Upper lobe of left lung (tissue), 6 donors: ENCODE results near the gene AKR7A3. TPM values are rescaled to one million over a fixed set of nuclear protein-coding genes. Genes with fewer than 3 reads are reported as not detected.

Experiments
- ATAC-seq, 2 donors: fragments of 200-7000 bp; cut with Tn5 transposase; one replicate each; pipeline ENCODE4 v1.9.1; 2022; ENCODE audit warnings: mild to moderate bottlenecking in 2 of 2, moderate library complexity in 2 of 2; ENCODE audit not compliant: low FRiP score in 2 of 2
- DNase-seq, 2 donors: peaks; one replicate each; pipeline ENCODE4 v3.0.0-alpha.2; 2019 to 2020
- H3K27ac ChIP-seq, 4 donors: fragments of 200-600 bp; sonication (generic); one replicate each; pipeline ENCODE4 v1.5.1; 2016 to 2019
- H3K27me3 ChIP-seq, 4 donors: fragments of 200-600 bp; sonication (generic); one replicate each; pipeline ENCODE4 v1.5.1; 2017 to 2019
- H3K36me3 ChIP-seq, 4 donors: fragments of 200-600 bp; sonication (generic); one replicate each; pipeline ENCODE4 v1.5.1; 2016 to 2019
- H3K4me1 ChIP-seq, 4 donors: fragments of 200-600 bp; sonication (generic); one replicate each; pipeline ENCODE4 v1.5.1; 2018 to 2019
- H3K4me3 ChIP-seq, 4 donors: fragments of 200-600 bp; sonication (generic); one replicate each; pipeline ENCODE4 v1.5.1; 2017 to 2019; ENCODE audit warnings: mild to moderate bottlenecking in 2 of 4, moderate library complexity in 1 of 4
- H3K9me3 ChIP-seq, 4 donors: fragments of 200-600 bp; sonication (generic); one replicate each; pipeline ENCODE4 v1.5.1; 2018 to 2019
- CTCF ChIP-seq, 6 experiments: fragments of 450-650 bp in 4 of 6; fragments of 200-600 bp in 2 of 6; sonication (generic) in 2 of 6; IDR thresholded peaks; one replicate each; pipeline ENCODE4 v1.5.1; 2016 to 2019; ENCODE audit warnings: antibody characterized with exemption in 6 of 6
- EP300 ChIP-seq, 4 donors: sonication (generic); formaldehyde crosslinking; IDR thresholded peaks; one replicate each; pipeline ENCODE4 v1.5.1; 2017; ENCODE audit warnings: antibody characterized with exemption in 4 of 4, control low read depth in 2 of 4
- POLR2A ChIP-seq, 4 donors: fragments of 450-650 bp; IDR thresholded peaks; one replicate each; pipeline ENCODE4 v1.5.1; 2016 to 2017; ENCODE audit warnings: antibody characterized with exemption in 4 of 4, mild to moderate bottlenecking in 2 of 4
- POLR2AphosphoS5 ChIP-seq, 2 donors: sonication (generic); formaldehyde crosslinking; IDR thresholded peaks; one replicate each; pipeline ENCODE4 v1.5.1; 2017; ENCODE audit warnings: antibody characterized with exemption in 2 of 2
- WGBS, 2 donors: methylation state at CpG; one replicate each; pipeline ENCODE4 v1.1.5; 2017 to 2018; 5-methylcytosine and 5-hydroxymethylcytosine counted together
- total RNA-seq, 6 donors: library from RNA; depleted of rRNA in 4 of 6; stranded (reverse); fragments of >200 nt in 4 of 6; gene quantifications; one replicate each; pipeline versions ENCODE4 v1.1.0 to v1.2.1, GENCODE V29; 2016 to 2021
- donor health status: DM: no; HTN: no; CAD: no; lungs with moderate emphysema.
- donor health status: DM: no; HTN: yes; CAD: no; lungs with severe emphysema.

AKR7A3 gene
- total RNA-seq, 6 donors from 2014 or later: 0.91 to 9.4 (median 1.0) TPM; not detected in 1

- no peak for TF ChIP-seq POLR2A (IDR thresholded peaks at IDR 0.05)
- no peak for TF ChIP-seq EP300 (IDR thresholded peaks at IDR 0.05)
- TF ChIP-seq CTCF (IDR thresholded peaks at IDR 0.05): no peak
- TF ChIP-seq POLR2AphosphoS5 (IDR thresholded peaks at IDR 0.05): no peak
- Histone ChIP-seq H3K27me3 (no peaks in the 10 kb centered on the region), H3K27ac (no peak overlapping the region), H3K4me3 (no peak overlapping the region), H3K4me1 (peaks cover 3 to 23% (median 7%) of the 10 kb centered on the region in 4 donors), H3K36me3 (peaks cover 0 to 35% (median 19%) of the 10 kb centered on the region in 4 donors), H3K9me3 (no peaks in the 10 kb centered on the region)
- DNase-seq: no peak
- 82 to 89% methylated on average over 3 of the region's 3 CpGs for whole genome bisulfite sequencing, 2 donors
- no peak for ATAC-seq
Measured at GRCh38 chr1:19319196-19319595, 30.6 kb upstream of the AKR7A3 start.

DNA sequence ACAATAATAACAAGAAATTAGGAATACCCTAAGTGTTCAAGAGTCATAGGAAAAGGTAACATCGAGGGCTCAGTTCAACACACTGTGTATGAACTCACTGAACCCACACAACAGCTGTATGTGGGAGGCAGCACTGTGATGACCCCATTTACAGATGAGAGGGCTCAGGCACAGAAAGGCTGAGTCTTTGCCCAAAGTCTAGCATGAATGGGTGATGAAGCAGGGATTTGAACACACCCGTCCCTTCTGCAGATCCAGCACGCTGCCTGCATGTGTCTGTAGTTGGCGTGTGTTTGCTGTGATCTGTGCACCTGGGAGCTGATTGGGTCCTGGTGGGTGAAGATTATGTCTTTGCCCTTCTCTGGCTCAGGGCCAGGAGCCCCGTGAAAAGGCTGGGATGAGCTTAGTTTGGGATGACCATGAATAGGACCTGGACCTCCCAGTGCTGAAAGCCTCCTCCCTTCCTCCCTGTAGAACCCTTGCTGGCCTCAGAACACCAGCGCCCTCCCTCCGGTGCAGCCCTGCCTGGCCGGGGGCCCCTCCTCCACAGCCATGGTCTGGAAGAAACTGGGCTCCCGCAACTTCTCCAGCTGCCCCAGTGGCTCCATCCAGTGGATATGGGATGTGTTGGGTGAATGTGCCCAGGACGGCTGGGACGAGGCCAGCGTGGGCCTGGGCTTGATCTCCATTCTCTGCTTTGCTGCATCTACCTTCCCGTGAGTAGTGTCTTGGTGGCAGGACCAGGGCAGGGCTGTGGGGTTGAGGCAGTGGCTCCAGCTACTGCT is 28.7 kb upstream of the AKR7A3 start:
- Histone ChIP-seq H3K9me3 (no peaks in the 10 kb centered on the region), H3K36me3 (peaks cover 0 to 22% (median 11%) of the 10 kb centered on the region in 4 donors), H3K27ac (no peak overlapping the region), H3K4me1 (peaks cover 15 to 40% (median 18%) of the 10 kb centered on the region in 4 donors), H3K27me3 (no peaks in the 10 kb centered on the region), H3K4me3 (no peak overlapping the region)
- TF ChIP-seq POLR2AphosphoS5 (IDR thresholded peaks at IDR 0.05) (no peak), CTCF (IDR thresholded peaks at IDR 0.05) (no peak), POLR2A (IDR thresholded peaks at IDR 0.05) (no peak)
- DNase-seq: no peak
- WGBS, 2 donors: 75 to 89% methylated on average over 1 to 13 of the region's 13 CpGs
- no peak for ATAC-seq

DNA sequence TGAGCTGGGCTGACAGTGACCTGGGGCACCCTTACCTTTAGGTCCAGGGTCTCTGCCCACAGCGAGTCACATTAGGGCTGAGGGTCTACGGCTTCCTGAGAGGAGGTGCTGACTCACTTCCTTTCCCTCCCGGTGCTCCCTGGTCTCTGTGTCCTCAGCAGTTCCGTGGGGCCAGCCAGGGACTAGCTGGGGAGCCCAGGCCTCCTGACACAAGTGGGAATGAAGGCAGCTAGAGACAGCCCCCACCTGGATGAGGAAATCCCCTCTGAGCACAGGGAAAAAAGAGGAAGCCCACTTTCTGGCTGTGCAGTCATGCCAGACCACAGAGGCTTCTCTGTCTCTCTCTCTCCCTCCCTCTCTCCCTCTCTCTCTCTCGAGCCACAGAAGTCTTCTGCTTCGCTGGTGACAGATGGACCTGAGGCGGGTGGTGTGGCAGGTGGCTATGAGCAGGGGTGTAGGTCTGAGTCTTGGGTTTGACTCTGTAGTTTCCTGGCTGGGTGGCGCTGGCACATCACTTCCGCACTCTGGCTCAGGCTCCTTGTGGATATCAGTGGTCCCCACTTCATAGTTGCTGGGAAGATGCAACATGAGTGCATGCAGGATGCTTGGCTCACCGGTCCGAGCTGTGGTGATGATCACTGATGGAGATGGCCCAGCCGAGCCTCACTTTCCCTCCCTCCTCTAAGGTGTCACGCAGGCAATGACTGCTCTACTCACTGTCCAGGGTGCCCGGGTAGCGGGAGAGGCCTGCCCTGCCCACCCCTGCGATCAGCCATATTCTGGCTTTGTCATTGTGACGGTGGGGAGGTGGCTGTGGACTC is 27.0 kb upstream of the AKR7A3 start:
- Histone ChIP-seq H3K4me3 (no peak overlapping the region), H3K27me3 (no peaks in the 10 kb centered on the region), H3K27ac (peak overlapping the region in 2 of 4 donors; percentile 26 to 35), H3K9me3 (no peaks in the 10 kb centered on the region), H3K4me1 (peaks cover 25 to 52% (median 26%) of the 10 kb centered on the region in 4 donors), H3K36me3 (peaks cover 0 to 16% (median 9%) of the 10 kb centered on the region in 4 donors)
- no peak for ATAC-seq
- 50 to 76% methylated on average over 9 to 17 of the region's 17 CpGs for WGBS, 2 donors
- no peak for TF ChIP-seq EP300 (IDR thresholded peaks at IDR 0.05)
- TF ChIP-seq POLR2AphosphoS5 (IDR thresholded peaks at IDR 0.05): no peak
- no peak for TF ChIP-seq POLR2A (IDR thresholded peaks at IDR 0.05)
- no peak for TF ChIP-seq CTCF (IDR thresholded peaks at IDR 0.05)
- DNase-seq: no peak

DNA sequence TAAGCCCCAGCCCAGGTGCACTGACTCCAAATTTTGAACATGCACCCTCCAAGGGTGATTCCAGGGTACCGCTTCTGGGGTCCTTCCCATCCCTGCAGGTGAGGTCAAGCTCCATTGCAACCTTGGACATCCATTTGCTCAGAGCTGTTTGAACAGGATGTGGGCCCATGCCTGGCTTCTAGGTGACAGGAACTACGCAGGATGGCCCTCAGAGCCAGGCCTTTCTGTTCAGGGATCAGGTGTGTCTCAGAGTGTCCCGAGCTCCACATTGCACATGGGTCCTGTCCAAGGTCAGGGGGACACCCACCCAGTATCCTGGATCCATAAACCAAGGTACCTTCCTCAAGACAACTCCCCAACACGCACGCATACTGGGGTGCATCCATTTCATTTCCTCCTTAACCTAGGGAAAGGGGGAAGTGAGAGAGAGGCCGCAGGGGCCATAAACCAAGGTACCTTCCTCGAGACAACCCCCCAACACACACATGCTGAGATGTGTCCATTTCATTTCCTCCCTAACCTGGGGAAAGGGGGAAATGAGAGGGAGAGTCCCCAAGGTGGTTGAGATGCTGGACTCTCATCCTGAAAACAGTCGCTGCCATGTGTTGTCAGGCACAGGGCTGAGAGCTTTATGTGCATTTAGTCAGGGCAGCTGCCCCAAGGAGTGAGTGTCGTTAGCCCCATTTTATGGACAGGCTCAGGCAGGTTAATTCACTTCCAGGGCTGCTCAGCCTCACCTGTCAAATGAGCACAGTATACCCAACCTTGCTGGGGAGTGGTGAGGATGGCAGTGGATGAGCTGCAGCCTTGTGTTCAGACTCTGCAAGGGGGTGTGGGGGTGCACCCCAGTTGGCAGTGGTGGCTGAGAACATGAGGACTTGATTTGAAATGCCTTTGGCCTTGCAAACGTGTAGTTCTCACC is 25.7 kb upstream of the AKR7A3 start:
- H3K4me1 ChIP-seq: peaks cover 26 to 54% (median 28%) of the 10 kb centered on the region in 4 donors
- DNase-seq (no peak), ATAC-seq (no peak)
- no peaks in the 10 kb centered on the region for H3K27me3 ChIP-seq
- no peak overlapping the region for H3K27ac ChIP-seq
- 77 to 85% methylated on average over 8 to 10 of the region's 10 CpGs for whole genome bisulfite sequencing, 2 donors
- no peaks in the 10 kb centered on the region for H3K9me3 ChIP-seq
- H3K4me3 ChIP-seq: no peak overlapping the region
- TF ChIP-seq EP300 (IDR thresholded peaks at IDR 0.05): no peak
- TF ChIP-seq CTCF (IDR thresholded peaks at IDR 0.05): no peak
- no peak for TF ChIP-seq POLR2A (IDR thresholded peaks at IDR 0.05)
- TF ChIP-seq POLR2AphosphoS5 (IDR thresholded peaks at IDR 0.05): no peak
- H3K36me3 ChIP-seq: peaks cover 0 to 15% (median 7%) of the 10 kb centered on the region in 4 donors
